SIG-M5 treated with dmso at 0.1 percent for 504 hours (cell line): ENCODE measurements around the gene CCDC71L.
A peak's percentile ranks its signal among the peaks of the same experiment; 100 is the strongest.

Experiments used
- DNase-seq: peaks from one replicate; lab custom pipeline; 2025; ENCODE audit not compliant: unreplicated experiment; lab: John Stamatoyannopoulos, UW

CCDC71L gene

DNA sequence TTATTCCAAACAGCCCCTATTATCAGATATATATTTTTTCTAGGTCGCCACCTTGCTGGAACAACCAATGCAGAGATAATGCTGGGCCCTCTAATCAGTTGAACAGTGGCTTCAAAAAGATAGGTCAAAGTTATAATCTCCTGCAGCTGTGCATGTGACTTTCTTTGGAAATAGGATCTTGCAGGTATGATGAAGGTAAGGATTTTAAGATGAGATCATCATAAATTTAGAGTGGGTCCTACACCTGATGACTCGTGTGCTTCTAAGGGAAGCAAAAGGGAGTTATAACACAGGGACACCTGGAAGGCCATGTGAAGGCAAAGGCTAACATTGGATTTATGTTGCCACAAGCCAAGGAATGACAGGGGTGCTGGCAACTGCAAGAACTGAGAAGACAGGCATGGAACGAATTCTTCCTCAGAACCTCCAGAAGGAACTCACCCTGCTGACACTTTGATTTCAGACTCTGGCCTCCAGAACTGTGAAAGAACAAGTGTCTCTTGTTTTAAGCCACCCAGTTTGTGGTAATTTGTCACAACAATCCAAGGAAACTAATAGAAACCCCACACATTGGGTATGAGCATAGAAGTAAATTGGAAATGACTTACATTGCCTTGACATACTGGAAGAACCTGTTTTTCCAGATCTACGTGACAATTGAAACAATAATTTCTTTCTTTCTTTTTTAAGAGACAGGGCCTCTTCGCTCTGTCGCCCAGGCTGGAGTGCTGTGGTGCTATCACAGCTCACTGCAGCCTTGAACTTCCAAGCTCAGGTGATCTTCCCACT, 34.4 kb downstream of the CCDC71L start:
- DNase-seq = peak; percentile 4

DNA sequence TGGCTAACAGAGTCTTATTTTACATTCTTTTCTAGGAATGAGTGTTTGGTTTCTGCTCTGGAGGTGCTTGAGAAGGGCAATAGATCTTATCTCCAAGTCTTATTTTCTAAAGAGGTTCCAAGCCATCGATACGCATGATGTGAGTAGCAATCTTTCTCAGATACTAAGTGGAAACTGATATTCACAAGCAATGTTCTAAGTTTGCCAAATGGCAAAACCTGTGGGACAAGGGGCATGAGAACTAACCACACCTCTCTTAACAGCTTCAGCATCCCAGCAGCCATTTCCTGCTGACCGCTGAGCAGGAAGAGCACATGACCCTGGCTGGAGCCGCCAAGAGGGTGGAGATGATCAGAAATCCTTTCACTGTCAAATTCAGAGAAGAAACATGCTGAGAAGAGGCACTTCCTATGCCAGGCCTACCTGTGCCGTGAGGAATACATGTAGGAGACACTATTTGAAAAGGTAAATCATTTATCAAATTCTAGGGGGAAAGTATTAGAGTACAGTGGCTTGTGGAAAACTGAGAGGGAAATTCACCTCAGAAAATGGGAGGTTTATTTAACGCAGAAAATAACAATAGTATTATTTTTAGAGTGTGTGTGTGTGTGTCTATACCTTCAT, 35.2 kb downstream of the CCDC71L start:
- no peak for DNase-seq

DNA sequence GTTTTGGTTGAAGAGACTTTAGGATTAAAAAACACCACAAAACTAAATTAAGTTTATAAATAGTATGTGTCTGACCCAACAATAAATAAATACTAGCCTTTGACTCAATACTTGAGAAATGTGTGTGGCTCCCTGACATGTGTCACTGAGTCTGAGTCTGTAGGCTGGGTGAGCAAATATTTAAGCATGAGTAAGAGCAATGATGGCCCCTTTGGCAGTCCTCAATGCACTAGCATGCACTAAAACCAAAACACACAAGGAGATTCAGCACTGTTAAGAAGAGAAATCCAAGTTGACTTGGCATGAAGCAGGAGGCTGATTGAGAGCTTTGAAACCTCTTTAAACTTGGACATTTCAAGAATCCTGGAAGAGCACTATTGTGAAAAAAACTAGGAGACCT, 37.1 kb downstream of the CCDC71L start:
- DNase-seq = peak; percentile 7

DNA sequence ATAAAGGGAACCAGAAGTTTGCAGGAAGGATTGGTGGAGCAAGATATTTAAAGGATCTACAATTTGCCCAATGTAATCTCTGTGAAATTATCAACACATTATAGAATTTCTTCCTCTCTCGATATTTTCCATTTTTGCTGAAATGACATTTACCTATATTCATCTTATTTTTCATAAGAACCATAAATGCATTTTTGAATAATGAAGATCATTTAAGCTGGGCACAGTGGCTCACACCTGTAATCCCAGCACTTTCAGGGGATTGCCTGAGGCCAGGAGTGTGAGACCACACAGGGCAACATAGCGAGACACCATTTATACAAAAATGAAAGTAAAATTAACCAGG, 37.7 kb downstream of the CCDC71L start:
- DNase-seq = no peak

DNA sequence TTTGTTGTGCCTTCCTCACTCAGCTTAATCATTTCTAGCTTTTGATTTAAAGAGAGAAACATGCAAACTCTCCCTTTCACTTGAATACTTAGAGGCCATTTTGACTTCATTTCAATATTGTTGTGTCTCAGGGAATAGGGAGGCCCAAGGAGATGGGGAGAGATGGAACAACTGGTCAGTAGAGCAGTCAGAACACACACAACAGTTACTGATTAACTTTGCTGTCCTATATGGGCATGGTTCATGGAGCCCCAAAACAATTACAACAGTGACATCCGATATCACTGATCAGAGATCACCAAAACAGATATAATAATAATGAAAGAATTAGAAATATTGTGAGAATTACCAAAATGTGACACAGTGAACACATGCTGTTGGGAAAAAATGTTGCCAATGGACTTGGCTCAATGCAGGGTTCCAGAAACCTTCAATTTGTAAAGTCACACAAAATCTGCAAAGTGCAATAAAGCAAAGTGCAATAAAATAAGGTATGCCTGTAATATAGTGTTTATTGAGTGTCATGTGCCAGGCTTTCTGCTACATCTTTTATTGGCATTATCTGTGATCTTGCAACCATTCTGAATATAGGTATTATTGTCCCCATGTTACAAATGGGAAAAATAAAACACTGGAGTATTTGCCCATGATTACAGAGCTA, 38.2 kb downstream of the CCDC71L start:
- DNase-seq = no peak

DNA sequence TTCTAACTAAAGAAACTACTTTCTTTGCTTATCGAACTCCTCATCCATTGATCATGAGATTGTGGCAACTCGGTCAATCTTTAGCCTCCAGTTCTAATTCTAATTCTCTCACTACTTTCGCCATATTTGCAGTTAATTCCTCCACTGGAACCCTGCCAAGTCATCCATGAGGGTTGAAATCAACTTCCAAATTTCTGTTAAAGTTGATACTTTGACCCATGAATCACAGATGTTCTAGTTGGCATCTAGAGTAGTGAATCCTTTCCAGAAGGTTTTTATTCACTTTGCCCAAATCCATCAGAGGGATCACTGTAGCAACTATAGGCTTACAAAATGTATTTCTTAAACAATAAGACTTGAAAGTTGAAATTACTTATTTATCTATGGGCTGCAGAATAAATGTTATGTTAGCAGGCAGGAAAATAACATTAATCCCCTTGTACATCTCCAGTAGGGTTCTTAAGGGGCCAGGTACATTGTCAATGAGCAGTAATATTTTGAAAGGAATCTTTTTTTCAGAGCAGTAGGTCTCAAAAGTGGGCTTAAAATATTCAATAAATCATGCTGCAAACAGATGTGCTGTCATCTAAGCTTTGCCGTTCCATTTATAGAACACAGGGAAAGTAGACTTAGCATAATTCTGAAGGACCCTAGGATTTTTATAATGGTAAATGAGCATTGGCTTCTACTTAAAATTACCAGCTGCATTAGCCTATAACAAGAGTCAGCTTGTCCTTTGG, 39.4 kb downstream of the CCDC71L start:
- DNase-seq = no peak

DNA sequence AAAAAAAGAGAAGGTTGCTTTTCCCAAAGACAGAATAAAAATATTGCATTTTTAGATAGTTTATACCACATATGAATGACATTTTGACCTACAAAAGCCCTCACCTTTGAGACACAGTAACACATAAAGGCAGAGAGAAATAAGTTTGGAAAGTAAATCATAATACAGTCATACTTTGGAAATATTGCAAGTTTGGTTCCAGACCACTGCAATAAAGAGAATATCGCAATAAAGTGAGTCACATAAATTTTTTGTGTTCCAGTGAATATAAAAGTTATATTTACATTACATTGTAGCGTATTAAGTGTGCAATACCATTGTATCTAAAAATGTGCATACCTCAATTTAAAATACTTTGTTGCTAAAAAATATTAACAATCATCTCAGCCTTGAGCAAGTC, 40.3 kb downstream of the CCDC71L start:
- no peak for DNase-seq

DNA sequence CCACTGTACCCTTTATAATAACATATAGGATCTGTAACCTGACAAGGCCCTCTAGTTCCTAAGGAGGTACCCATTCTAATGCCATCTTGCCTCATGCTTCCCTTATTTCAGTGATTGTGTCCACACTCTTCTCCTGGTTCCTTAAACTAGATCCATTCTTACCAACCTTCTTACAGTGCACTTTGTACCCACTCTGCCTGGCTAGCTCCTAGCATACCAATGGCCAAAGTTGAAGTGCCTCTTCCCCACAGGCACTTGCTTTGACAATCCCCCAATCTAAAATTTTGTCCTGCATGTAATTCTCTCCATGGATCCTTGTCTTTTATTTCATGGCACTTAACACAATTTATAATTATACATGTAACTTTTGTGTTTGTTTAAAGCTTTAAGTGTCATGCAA, 40.9 kb downstream of the CCDC71L start:
- DNase-seq = no peak

DNA sequence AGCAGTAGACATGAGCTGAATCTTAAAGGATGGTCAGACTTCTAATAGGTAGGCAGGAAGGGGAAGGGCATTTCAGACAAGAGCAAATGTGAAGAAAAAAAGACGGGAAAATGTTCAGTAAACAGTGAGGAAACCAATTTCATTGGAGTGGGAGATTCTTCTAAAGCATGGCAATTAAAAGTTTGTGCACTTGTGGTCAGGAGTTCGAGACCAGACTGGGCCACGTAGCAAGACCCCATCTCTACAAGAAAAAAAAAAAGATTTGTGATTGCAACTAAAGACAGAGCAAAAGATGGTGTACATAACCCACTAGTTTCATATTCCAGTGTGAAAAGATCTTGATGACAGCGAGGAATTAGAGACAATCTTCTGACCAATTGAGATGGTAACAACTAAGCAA, 41.7 kb downstream of the CCDC71L start:
- no peak for DNase-seq

DNA sequence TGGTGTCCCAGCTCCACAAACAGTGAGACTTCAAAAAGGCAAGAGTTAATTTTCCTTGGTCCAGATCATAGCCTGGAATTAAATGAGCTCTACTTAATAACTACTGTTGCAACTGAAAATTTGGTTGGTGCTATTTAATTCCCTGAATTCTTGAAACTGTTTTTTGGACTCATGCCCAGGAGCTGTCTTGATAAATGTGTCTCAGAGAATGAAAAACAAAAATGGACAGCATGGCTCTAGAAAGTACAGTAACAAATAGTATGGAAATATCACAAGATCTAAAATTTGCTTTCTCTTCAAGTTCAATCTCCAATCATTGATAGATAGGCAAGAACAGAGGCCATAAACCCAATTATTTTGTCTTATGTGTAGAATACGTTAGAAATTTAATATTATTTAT, 42.5 kb downstream of the CCDC71L start:
- no peak for DNase-seq

DNA sequence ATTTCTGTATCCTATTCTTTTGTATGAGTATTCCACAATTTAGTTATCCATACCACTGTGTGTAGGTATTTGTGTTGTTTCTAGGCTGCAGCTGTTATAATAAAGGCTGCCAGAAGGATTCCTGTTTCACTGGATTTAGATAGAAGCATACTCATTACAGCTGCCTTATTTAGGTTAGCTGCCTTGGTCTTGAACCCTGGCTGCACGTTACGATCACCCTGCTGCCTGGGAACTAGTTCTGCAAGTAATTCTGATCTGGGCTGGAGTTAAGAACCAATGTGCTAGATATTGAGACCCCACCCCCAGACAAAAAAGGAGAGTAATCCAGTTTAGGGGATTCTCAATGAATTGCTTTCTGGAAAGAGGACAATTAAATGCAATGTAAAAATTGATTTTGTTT, 43.1 kb downstream of the CCDC71L start:
- DNase-seq = no peak

DNA sequence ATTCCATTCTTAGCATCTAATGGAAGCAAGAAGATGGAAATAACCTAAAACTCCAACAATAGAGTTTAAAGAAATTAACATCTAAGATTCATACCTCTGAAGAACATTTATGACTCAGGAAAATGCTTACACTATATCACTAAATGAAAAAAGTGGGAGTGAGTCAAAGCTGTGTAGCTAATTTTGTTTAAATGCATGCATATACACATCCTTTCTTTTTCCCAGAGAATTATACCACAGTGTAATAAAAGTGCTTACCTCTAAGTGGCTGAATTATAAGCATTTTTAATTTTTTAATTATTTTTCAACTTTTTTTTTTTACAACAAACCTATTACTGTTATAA, 44.3 kb downstream of the CCDC71L start:
- no peak for DNase-seq

DNA sequence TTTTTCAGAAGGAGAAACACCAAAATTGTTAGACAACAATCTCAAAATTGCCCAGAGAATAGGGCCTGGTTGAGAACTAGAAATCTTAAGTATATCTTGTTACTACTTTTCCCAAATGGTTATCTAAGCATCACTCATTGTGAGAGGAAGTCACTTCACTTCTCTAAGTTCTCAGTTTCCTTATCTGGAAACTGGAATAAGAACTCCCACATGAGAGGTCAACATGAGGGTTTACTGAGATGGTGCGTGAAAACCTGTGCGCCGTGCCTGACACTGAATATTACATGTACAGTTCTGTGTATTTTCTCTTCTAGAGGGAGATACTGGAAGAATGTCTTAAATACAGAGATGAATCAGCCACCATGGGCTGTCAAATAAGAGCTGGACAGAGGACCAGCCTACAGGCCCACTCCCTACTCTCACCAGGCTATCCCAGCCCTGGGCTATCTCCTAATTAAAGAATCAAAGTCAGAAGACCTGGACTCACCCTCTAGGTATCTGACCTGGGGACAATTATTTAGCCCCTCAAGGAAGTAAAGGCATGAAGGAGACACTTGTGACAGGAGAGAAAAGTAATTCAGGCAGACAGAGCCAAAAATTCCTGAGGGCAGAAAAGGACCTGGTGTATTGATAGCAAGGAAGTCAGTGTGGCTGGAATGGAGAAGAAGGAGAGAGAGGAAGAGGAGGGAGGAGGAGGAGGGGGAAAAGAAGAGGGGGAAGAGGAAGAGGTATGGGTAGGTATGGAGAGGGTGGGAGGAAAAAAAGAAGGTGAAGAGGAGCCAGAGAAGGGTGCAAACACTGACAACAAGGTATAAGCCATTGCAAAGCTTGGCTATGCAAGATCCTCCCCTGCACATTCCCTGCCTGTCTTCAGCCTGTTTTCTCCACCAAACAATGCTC, 44.9 kb downstream of the CCDC71L start:
- no peak for DNase-seq

DNA sequence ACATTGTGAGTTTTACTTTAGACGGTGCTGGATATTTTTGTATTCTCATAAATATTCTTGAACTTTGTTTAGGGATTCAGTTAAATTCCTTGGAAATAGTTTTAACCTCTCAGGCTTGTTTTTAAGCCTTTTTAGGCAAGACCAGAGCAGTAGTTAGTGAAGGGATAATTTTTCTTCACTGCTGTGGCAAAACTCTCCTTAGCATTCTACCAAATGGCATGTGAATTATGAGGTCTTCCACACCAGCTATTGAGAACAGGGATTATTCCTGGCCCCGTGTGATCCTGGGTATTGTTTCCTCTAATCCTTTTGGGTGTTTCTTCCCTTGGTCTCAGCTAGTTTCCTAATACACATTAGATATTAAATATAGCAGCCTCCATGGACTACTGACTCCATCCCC, 46.2 kb downstream of the CCDC71L start:
- no peak for DNase-seq

DNA sequence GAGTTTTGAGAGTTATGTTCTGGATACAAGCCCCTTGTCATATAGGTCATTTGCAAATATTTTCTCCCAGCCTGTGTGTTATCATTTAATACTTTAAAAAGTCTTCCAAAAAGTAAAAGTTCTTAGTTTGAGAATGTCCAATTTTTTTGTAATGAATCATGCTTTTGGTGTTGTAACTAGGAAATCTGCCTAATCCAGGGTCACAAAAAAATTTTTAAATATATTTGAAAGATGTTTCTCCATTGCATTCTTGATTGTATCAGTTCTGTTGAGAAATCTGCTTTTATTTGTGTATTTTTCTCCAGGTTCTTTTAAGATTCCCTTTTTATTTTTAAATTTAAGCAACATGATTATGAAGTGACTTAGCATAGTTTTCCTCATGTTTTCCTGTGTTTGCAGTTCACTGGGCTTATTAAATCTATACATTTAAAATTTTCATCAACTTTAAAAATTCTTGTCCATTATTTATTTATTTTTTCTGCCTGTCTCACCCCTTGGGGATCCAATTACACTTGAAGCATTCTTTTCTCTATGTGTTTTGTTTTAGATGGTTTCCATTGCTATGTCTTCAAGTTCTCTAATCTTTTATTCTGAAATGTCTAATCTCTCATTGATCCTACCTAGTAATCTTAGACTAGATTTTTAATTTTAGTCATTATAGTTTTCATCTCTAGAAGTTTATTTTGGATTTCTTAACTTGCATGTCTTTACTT, 47.0 kb downstream of the CCDC71L start:
- DNase-seq = no peak

DNA sequence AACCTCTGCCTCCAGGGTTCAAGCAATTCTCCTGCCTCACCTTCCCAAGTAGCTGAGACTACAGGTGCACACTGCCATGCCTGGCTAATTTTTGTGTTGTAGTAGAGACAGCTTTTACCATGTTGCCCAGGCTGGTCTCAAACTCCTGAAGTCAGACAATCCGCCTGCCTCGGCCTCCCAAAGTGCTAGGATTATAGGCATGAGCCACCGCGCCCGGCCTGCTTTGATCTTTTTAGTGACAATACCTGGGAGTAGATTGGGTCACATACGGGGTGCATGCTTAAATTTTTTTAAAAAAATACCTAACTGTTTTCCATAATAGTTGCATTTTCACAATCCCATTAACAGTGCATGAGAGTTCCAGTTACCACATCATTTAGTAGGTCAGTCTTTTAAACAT, 47.7 kb downstream of the CCDC71L start:
- DNase-seq = no peak

DNA sequence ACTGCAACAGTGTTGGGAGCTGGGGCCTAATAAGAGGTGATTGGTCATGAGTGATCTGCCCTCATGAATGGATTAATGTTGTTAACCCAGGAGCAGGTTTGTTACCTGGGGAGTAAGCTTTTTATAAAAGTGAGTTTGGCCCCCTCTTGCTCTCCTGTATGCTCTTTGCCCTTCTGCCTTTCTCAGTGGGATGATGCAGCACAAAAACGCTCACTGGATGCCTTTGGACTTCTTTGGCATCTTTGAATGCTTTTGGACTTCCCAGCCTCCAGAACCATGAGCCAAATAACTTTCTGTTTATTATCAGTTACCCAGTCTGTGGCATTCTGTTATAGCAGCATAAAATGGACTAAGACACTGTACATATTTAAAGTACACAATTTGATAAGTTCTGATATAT, 48.5 kb downstream of the CCDC71L start:
- no peak for DNase-seq

DNA sequence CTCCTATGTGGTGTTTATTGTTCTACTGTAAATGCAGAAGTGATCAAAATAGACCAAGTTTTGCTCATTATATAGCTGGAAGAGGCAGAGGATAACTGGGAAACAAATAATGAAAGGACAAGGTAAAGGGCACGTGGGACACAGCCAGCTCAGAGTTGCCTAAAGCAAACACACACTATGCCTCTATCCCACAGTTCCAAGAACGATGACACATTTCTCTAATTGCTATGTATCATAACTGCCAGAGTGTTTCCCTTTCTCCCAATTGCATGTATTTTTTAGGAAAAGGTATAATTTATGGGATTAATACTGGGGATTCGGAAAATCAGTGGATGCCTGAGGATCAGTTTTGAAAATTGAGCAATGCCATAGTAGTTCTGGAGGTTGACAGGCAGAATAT, 49.0 kb downstream of the CCDC71L start:
- no peak for DNase-seq

DNA sequence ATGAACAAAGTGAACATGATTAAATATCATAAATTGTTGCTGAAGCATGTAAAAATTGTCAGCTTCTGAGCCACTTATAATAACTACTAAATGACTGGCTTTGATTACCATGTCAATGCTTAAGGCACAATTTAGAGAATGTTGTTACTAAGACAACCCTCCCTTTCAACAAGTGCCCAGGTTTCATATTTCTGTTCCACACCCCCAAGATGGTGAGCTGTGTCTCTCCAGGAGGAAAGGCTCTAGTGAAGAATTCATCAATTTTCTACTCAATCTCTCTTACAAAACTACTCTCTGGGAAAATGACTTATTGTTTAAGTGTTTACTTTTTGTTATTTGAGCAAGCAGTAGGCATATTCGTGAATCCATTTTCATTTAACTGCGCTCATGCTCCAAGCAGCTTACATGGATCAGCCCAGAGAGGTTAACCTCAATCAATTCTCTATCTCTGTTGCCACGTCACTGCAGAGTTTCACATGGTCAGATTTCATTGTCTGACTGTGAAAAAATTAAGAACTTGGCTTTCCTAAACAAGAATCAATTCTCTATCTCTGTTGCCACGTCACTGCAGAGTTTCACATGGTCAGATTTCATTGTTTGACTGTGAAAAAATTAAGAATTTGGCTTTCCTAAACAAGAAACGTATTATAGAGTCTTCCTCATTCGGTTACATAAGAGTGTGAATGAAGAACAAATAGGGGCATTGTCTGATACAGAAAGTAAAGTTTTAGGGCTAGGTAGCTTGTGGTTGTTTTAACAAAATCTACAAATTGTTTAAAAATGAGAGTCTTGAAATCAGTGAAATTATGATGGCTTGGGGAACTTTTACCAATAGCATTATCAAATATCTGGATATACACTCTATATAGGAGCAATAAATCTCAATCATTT, 49.7 kb downstream of the CCDC71L start:
- DNase-seq = no peak
